GM19023 (cell line): ENCODE results near the gene UST.
"Not testable (repeated sequence)": the region's sequence is repeated elsewhere in the genome, so short reads cannot be mapped to it uniquely, and the experiment has no call there.

ENCODE experiments used
- ATAC-seq: cut with Tn5 transposase; IDR thresholded peaks from one replicate; pipeline ENCODE4 v1.9.1; 2021; ENCODE audit warnings: mild to moderate bottlenecking, moderate library complexity; ENCODE audit not compliant: unreplicated experiment

Gene UST

DNA sequence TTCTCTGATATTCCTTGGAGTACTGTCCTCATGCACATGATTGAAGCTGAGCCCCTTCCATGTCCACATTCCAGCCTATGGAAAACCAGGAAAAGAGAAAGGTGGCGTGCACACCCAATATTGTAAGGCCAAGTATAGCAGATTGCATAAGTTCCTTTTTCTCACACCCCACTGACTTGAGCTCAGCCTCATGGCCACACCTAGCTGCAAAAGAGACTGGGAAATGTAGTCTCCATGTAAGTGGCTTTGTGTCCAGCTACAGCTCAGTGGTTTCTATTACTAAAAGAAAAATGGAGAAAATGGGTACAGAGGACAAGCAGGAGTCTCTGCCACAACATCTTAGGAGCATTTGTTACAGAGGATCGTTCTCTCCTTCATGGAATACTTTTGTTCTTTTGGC is 10.8 kb upstream of the UST start:
- ATAC-seq: no peak

DNA sequence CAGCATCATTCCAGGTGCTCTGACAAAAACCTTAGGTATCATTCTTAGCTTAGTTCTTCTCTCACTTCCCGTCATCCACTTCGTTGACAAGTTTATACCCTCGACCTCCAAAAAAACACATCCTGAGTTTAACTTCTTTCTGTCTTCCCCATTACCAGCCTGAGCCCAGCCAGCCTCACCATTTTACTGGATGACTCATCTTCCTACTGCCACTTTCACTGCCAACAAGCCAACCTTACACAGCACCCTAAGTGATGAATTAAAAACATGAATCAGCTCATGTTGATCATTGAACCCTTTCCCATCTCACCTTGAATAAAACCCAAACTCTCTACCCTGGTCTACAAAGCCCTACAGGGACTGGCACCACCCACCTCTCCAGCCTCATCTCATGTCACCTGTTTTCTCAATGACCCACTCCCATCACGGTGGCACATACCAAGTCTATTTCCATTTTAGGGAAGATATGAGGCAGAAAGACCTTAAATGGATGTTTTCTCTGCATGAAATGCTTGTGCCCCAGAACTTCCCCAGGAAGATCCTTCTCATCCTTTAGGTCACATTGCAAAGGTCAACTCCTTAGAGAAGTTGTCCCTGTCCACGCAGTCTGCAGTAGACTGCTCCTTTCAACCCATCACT is 9.9 kb upstream of the UST start:
- no peak for ATAC-seq

DNA sequence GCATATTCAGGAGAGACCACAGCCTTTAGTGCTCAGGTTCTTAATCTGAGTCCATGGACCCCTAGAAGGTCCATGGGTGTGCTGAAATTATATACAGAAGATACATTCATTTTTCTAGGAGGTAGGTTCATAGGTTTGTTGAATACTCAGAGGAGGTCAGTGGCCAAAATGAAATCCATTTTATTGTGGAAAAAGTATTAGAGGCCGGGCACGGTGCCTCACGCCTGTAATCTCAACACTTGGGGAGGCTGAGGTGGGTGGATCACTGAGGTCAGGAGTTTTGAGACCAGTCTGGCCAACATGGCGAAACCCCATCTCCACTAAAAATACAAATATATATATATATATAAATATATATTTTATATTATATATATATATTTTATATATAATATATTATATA is 9.0 kb upstream of the UST start:
- ATAC-seq: no peak

DNA sequence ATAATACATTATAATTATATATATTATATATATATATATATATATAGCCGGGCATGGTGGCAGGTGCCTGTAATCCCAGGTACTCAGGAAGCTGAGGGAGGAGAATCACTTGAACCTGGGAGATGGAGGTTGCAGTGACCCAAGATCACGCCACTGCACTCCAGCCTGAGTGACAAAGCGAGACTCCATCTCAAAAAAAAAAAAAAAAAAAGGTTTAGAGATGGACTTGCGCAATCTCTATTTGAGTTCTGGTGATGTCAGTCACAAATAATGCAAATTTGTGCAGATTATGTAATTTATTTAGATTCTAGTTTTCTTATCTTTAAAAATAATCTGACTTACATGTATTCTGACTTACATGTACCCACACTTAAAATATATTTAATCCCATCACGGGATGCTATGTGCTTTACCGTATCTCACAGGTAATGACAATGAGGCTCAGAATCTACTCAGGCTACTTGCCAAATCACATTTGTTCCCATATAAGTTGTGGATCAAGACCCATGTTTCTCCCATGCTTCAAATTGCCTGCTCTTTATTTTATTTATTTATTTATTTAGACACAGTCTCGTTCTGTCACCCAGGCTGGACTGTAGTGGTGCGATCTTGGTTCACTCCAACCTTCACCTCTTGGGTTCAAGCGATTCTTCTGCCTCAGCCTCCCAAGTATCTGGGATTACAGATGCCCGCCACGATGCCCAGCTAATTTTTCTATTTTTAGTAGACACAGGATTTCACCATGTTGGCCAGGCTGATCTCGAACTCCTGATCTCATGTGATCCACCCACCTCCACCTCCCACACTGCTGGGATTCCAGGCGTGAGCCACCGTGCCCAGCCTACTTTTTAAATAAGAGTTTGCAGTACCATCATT is 7.6 kb upstream of the UST start:
- no peak for ATAC-seq

DNA sequence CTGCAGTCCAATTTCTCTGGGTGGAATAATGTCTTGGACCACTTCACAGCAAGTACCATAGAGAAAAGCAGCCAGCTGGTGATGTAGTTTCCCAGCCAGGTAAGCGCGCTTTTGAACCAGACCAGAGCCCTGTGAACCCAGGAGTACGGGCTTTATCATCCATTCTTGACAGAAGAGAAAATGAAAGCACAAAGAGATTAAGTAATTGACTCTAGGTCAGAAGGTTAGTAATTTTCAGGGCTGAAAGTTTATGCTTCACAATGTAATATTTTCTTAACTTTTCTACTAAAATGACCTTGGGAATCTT is 7.1 kb upstream of the UST start:
- ATAC-seq: no peak

DNA sequence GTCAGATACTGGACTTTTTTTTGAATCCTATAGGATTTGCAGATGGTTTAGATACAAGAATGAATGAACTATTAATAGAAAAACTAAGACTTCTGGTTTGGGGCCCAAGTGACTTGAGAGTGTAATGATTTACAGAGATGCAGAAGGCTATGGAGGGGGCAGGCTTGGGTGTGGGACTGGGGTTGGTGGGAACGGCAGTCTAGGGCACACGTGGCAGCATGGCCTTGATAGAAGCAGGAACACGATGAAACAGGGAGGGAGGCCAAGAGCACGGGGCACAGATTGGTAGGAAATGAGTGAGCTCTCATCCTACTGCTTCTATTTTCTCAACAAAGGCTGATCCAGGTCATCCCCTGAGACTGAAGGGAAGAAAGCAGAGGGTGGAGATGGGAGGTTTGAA is 3.4 kb upstream of the UST start:
- no peak for ATAC-seq

DNA sequence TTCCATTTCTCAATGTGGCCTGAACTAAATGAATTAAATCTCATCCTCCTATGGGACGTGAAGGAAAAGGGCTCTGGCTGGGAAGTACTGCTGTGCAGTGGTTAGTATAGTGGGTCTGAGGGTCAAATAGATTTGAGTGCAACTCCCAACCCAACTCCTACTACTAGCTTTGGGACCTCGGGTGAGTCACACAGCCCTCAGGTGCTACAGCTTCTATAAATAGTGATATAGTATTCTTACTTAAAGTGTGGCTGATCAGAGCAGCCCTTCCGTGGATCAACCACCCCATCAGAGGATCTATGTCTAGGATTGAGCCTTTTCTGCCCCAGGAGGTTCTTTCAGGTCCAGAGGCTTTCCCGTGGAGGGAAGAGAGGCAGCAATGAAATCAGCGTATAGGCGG is 904 bp upstream of the UST start:
- ATAC-seq: no peak

DNA sequence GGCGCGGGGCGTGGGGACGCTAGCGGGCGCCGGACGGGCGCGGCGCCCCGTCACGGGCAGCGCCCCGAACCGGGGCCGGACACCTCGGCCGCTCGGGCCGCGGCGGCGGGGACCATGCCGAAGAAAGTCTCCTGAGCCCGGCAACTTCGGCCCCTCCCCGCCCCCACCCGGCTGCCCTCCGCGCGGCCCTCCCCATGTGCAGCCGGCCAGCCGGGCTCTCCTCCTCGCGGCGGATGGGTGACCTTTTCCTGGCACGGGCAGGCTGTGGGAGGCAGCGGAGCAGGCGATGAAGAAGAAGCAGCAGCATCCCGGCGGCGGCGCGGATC is 278 bp downstream of the UST start:
- ATAC-seq: peak; percentile 33

DNA sequence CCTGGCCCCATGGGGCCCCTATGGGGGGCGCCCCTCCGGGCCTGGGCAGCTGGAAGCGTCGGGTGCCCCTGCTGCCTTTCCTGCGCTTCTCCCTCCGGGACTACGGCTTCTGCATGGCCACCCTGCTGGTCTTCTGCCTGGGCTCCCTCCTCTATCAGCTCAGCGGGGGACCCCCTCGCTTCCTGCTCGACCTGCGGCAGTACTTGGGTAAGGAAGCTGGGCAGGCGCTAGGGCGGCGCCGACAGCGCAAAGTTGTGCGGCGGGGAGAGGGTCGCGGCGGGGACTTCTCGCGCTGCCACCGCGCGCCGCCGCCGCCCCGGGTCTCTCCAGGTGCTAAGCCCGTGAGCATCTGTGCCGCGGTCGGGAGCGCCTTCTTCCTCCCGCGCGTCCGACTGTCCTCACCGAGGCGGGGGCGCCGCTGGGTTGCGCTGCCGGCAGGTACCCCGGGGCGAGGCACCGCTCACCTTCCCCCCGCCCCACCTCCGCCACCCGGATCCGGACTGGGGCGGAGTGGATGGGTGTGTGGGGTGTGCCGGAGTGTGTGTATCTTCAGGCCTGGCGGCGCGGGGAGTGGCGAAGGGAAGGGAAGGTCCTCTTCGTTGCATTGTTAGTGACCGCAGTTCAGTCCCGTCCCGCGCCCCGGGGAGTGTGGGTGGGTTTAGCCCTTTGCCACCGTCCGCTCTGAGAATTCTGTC is 788 bp downstream of the UST start:
- peak; percentile 30 for ATAC-seq

DNA sequence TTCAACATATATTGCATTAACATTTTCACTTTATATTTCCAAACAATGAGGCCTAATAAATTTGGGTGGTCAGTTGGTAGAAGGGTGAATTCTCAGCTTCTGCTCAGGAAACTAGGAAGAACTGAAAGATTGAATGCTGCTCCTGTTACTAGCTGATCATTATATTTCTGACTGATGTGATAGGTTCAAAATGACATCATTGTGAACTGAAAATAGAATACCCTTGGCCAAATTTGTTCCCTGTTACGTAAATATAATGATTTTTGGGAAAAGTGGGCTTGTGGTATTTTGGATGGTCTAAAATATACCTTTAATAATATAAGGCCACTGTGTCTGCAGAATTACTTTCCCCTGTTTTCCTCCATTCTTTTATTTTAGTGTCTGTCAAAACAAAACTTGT is 2.8 kb downstream of the UST start:
- ATAC-seq: no peak

DNA sequence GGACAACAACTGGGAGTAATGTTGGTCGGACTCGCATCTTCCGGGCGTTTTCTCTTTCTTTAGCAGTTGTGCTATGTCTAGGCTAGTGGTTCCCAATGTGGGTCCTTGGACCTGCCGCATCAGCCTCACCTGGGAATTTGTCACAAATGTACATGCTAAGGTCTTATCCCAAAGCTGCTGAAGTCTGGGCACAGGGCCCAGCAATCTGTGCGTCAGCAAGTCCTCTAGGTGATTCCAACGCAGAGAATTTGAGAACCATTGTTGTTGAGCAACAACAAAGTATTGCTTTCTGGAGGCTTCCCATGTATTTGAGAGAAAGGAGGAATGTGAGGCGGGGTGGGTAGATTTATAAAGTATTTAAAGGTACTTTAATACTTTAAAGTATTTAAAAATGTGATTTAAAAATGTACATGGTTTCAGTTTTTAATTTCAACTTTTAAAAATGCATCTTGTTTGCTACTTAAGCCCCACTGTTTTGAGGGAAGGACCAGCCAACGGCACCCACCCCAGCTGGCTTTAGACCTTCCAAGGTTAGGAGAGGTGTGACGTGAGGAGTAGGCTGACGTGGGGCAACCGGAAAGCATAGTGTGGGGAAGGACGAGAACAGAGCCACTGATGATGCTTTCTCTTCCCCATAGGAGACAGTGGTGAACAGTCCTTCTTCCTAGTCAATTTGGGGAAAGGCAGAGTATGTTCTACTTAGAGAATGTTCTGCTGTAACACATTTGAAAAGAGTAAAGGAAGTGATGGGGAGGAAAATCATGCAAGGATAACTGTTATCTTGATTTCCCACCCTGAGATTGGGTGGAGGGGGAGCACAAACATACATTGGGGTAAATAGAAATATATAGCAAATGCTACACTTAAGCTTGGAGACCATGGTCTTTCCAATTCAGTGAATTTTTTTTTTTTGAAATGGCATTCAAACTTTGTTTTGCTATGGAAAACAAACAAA is 4.3 kb downstream of the UST start:
- no peak for ATAC-seq

DNA sequence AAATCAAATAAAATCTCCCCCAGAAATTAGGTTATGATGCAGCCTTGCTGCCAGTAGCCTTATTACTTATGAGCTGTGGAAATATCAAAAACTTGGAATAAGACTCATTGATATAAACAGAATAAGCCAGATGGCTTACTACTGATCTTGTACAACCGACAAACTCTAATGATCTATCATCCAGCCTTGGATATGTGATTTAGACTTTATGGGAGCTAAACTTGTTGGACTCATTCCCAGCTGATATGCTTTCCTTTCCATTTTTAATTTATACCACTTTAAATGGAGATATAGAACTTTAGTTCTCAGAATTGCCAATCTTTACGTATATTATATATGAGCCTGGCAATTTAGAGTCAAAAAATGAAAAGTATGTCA is 5.0 kb downstream of the UST start:
- ATAC-seq: no peak

DNA sequence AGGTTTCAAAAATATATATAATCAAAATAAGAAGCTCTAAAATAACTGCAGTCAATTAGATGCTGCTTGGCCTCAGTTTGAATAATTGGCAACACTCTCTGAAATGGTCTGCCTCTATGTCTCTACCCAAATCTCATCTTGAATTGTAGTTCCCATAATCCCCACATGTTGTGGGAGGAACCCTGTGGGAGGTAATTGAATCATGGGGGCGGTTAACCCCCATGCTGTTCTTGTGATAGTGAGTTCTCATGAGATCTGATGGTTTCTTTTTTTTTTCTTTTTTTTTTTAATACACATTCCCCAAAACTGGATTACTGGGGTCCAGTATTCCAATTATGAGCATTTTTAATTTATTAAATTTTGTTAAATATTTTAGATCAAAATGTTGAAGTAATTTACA is 8.5 kb downstream of the UST start:
- ATAC-seq: not testable (repeated sequence)

DNA sequence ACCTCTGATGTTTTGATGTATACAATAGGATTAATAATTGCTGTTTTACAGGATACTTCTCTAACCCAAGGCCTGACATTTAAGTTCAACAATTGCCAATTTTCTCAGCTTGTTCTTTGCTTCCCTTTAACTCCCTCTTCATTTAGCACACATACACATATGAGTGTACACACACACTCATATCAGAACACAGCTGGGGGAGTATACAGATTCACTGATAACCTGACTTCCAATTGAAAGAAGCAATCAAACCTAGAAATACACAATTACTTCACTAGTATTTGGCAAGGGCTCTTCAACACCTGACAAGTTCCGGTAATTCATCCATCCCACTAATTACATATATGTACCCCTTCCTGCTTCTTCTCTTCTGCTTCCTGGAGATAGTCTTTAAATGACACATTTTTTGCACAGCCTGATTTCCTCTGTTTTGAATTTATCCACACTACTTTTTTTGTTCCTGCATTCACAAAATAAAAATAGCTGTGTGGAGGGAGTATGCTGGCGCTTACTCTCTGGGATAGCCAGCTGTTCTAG is 11.2 kb downstream of the UST start:
- no peak for ATAC-seq

DNA sequence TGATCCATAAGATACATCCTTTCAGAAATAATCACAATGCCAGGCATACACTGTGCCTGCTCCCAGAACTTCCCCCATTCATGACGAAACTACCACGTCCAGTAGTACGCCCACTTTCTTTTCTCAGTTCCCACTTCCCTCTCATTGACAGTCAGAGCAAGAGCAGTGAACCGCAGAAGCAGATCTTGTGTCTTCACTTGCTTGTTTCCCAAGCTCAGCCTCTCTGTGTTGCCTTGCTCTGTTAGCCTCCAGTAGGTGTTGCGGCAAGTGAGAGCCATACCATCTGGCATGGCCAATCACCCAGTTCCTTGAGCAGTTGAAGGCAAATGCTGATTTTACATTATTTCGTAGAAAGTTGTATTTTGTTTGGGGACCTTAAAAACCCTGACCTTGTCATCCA is 11.7 kb downstream of the UST start:
- peak; percentile 81 for ATAC-seq

DNA sequence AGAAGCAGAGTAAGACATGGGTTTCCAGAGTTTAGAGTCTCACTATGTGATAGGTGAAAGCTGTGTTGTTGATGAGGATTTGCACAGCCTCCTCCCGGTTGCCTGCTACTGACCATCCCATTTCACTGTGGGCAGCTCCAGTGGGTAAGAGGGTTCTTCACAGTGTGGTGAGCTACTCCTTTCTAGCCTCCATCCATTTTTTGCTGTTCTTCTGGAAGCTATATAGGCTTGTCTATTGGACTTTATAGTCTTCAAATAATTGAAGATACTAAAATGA is 13.4 kb downstream of the UST start:
- no peak for ATAC-seq

DNA sequence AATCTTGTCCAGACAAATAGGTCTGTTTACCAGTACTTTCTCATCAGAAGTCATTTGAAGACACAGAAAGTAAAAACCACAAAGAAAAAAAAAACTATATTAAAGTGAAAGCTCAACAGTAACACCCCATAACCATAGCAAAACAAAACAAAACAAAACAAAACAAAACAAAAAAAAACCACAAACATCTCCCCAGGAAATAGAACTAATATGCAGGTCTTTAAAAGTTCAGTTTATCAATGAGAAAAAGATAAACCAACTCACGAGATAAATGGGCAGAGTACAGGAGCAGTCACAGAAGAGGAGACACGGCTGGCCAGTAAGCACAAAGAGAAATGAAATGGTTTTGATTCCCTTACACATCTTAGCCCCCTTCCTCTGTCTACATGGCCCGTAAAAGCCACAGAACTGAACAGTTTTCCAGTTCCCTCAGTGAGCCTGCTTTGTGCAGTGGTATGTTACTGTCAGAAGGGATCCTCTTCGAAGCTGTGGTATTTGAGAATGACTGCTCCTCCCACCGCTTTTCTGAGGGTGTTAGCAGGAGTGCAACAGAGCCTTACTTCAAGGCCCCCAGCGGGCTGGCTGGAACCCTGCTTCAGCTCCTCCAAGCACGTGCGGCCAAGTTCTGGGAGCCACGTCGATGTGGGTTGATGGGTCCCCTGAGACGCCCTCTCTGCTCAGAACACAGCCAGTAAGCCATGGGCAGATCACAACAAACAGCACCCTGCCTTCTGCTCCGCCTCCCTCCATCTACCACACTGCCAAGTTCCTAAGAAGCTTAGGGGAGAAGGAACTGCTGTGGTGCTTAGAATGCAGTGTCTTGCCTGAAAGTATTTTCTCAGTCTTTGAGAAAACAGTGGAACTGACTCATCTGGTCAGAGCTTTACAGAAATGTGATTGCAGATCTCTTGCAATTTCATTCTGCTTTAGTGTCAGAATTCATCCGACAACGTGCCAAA is 14.0 kb downstream of the UST start:
- peak; percentile 38 for ATAC-seq

DNA sequence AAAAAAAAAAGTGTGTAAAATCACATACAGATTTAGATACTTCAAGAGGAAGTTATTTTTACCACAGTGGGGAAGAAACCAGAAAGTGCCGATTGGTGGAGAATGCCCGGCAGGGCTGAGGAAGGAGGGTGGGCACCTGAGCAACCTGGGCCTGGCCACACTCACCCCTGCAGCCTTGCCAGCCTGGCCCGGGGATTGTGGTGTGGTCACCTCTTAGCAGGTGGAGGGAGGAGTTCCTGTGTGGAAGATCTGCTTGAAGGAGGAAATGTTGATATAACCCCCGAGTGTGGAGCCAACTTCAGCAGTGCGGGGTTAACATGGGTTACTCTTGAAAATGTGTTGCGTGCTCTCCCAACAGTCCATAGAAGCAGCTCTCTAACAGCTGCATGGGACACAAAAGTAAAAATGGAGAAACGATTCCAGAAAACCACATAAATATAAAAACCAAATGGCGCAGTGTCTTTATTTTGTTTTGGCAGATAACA is 14.7 kb downstream of the UST start:
- no peak for ATAC-seq

DNA sequence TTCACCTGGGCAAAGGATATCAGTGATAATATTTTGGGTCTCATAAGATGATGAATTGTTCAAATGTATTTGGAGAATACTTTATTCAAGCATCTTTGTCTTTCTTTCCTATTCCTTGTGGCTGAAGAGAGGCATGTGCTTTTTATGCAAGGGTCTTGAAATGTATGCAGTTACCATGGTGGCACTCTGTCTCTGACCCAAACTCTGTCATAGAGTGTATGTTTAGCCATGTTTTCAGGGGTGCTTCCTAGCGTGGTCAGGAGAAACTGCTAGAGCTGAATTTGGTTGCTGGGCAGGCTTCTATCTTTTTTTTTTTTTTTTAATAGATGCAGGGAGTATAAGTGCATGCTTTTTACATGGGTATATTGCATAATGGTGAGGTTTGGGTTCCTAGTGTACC is 15.4 kb downstream of the UST start:
- ATAC-seq: no peak
